HEK293T (cell line): Measurements from ENCODE around the gene E2F3.

Experiments used
- BHLHE40 ChIP-seq: fragments of 450-650 bp; IDR thresholded peaks from 2 replicates; pipeline ENCODE4 v1.6.1; 2016; ENCODE audit warnings: mild to moderate bottlenecking, moderate library complexity, borderline replicate concordance
- FOXA1 ChIP-seq: fragments of 450-650 bp; IDR thresholded peaks from 2 replicates; pipeline ENCODE4 v1.6.1; 2016; ENCODE audit warnings: mild to moderate bottlenecking
- FOXK2 ChIP-seq: fragments of 450-650 bp; IDR thresholded peaks from 2 replicates; pipeline ENCODE4 v1.6.1; 2016; ENCODE audit warnings: mild to moderate bottlenecking
- FOXM1 ChIP-seq: fragments of 450-650 bp; IDR thresholded peaks from 2 replicates; pipeline ENCODE4 v1.6.1; 2017; ENCODE audit warnings: mild to moderate bottlenecking, borderline replicate concordance
- NFRKB ChIP-seq: fragments of 450-650 bp; IDR thresholded peaks from 2 replicates; pipeline ENCODE4 v1.6.1; 2016; ENCODE audit warnings: mild to moderate bottlenecking, moderate library complexity
- SP1 ChIP-seq: fragments of 450-650 bp; IDR thresholded peaks from 2 replicates; pipeline ENCODE4 v1.6.1; 2017
- SUZ12 ChIP-seq: fragments of 450-650 bp; IDR thresholded peaks from 2 replicates; pipeline ENCODE4 v1.6.1; 2016; ENCODE audit warnings: mild to moderate bottlenecking
- ZNF384 ChIP-seq: fragments of 450-650 bp; IDR thresholded peaks from 2 replicates; pipeline ENCODE4 v1.6.1; 2016

DNA sequence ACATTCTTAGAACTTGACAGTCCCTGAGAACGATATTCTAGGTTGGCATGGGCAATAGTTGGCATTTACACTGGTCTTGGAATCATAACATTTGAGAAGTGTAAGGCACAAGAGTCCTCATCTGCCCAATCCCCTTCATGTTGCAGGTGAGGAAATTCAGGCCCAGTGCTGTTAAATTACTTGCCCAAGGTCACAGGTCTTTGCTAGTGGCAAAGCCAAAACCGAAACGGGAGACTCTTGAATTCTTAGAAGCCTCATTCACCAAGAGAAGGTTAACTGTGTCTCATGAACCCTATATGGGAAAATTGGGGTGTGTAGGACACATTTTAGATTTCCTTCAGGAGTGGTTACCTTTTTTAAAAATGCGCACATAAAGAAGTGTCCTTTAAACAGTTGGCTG is 7.2 kb downstream of the E2F3 start:
- no peak for TF ChIP-seq SUZ12
- no peak for TF ChIP-seq FOXA1
- TF ChIP-seq SP1, result no peak
- TF ChIP-seq FOXM1, result no peak
- no peak for TF ChIP-seq NFRKB
- TF ChIP-seq BHLHE40, result no peak
- no peak for TF ChIP-seq ZNF384
- no peak for TF ChIP-seq FOXK2
